Spinal cord (tissue), 10 donors: ENCODE results near the gene INPP4B. TPM values are rescaled to one million over a fixed set of nuclear protein-coding genes. Genes with fewer than 3 reads are reported as not detected.

Experiments
- DNase-seq, 6 donors: peaks; one replicate each; pipeline versions ENCODE4 v3.0.0 to v3.0.0-alpha.2; 2013 to 2015; ENCODE audit warnings: low spot score in 6 of 6, low read depth in 4 of 6
- H3K27ac ChIP-seq: one replicate; pipeline ENCODE4 v1.5.1; 2013; ENCODE audit warnings: low read depth, low read length, control low read depth
- H3K27me3 ChIP-seq: one replicate; pipeline ENCODE4 v1.6.1; 2013; ENCODE audit warnings: low read length; ENCODE audit not compliant: control insufficient read depth, insufficient read depth
- H3K36me3 ChIP-seq: one replicate; pipeline ENCODE4 v1.6.1; 2013; ENCODE audit warnings: low read length; ENCODE audit not compliant: control insufficient read depth, insufficient read depth
- H3K4me1 ChIP-seq: one replicate; pipeline ENCODE4 v1.6.1; 2013; ENCODE audit warnings: low read length; ENCODE audit not compliant: control insufficient read depth, insufficient read depth
- H3K4me3 ChIP-seq: one replicate; pipeline ENCODE4 v1.5.1; 2013; ENCODE audit warnings: low read depth, low read length, control low read depth
- H3K9me3 ChIP-seq: one replicate; pipeline ENCODE4 v1.6.1; 2013; ENCODE audit warnings: low read length; ENCODE audit not compliant: control insufficient read depth, insufficient read depth
- WGBS: methylation state at CpG from one replicate; pipeline ENCODE4 v1.1.5; 2013; ENCODE audit warnings: missing lambda C conversion rate; ENCODE audit not compliant: insufficient coverage; 5-methylcytosine and 5-hydroxymethylcytosine counted together
- polyA plus RNA-seq, 2 donors: library from polyadenylated mRNA; unstranded; fragments of 120-200 nt; gene quantifications; one replicate each; pipeline ENCODE4 v1.2.1, GENCODE V29; 2013; ENCODE audit not compliant: insufficient read length in 2 of 2
- total RNA-seq, 2 donors: library from RNA; depleted of rRNA in 1 of 2; stranded (reverse); fragments of 120-200 nt in 1 of 2; fragments of >200 nt in 1 of 2; gene quantifications; one replicate each; pipeline versions ENCODE4 v1.2.3 to v1.2.4, GENCODE V29; 2013 to 2014
- donor health status: healthy.

INPP4B gene
- total and polyA plus RNA-seq, 4 donors, result 5.7 to 29.4 (median 14.5) TPM

GRCh38 chr4:142164767-142165500 is 681.2 kb downstream of the INPP4B start:
- Histone ChIP-seq H3K27me3 (no peaks in the 10 kb centered on the region), H3K9me3 (no peaks in the 10 kb centered on the region), H3K36me3 (no peaks in the 10 kb centered on the region), H3K4me3 (no peak overlapping the region), H3K27ac (no peak overlapping the region), H3K4me1 (no peaks in the 10 kb centered on the region)
- no peak for DNase-seq
- 81% methylated on average over 3 of the region's 4 CpGs for WGBS

- Histone ChIP-seq H3K27ac (no peak overlapping the region), H3K27me3 (no peaks in the 10 kb centered on the region), H3K9me3 (no peaks in the 10 kb centered on the region), H3K4me3 (no peak overlapping the region), H3K36me3 (no peaks in the 10 kb centered on the region), H3K4me1 (no peaks in the 10 kb centered on the region)
- peak in 1 of 6 donors; percentile 26 for DNase-seq
- WGBS, result no CpG with 5 or more reads among the region's 3 CpGs
These were observed 685.0 kb downstream of the INPP4B start for GRCh38 chr4:142161086-142161485.

- DNase-seq, result peak in 1 of 6 donors; percentile 29
- Histone ChIP-seq H3K27me3 (no peaks in the 10 kb centered on the region), H3K27ac (no peak overlapping the region), H3K36me3 (no peaks in the 10 kb centered on the region), H3K4me3 (no peak overlapping the region), H3K9me3 (no peaks in the 10 kb centered on the region), H3K4me1 (no peaks in the 10 kb centered on the region)
- 83% methylated on average over 1 of the region's 2 CpGs for WGBS
These were observed 685.6 kb downstream of the INPP4B start for GRCh38 chr4:142160509-142160908.

GRCh38 chr4:142158980-142159379 is 687.1 kb downstream of the INPP4B start:
- Histone ChIP-seq H3K27me3 (no peaks in the 10 kb centered on the region), H3K36me3 (no peaks in the 10 kb centered on the region), H3K27ac (no peak overlapping the region), H3K4me3 (no peak overlapping the region), H3K4me1 (no peaks in the 10 kb centered on the region), H3K9me3 (no peaks in the 10 kb centered on the region)
- DNase-seq, result no peak
- no CpG with 5 or more reads among the region's 2 CpGs for WGBS

GRCh38 chr4:142156256-142156655 is 689.8 kb downstream of the INPP4B start:
- H3K4me1 ChIP-seq, result no peaks in the 10 kb centered on the region
- no peaks in the 10 kb centered on the region for H3K27me3 ChIP-seq
- no peak overlapping the region for H3K4me3 ChIP-seq
- H3K36me3 ChIP-seq, result no peaks in the 10 kb centered on the region
- H3K9me3 ChIP-seq, result no peaks in the 10 kb centered on the region
- peak in 1 of 6 donors; percentile 21 for DNase-seq
- H3K27ac ChIP-seq, result no peak overlapping the region

- WGBS, result no CpG with 5 or more reads among the region's 2 CpGs
- H3K4me3 ChIP-seq, result no peak overlapping the region
- no peaks in the 10 kb centered on the region for H3K36me3 ChIP-seq
- H3K9me3 ChIP-seq, result no peaks in the 10 kb centered on the region
- H3K27me3 ChIP-seq, result no peaks in the 10 kb centered on the region
- DNase-seq, result no peak
- H3K4me1 ChIP-seq, result no peaks in the 10 kb centered on the region
- H3K27ac ChIP-seq, result no peak overlapping the region
These were observed 690.8 kb downstream of the INPP4B start for GRCh38 chr4:142155347-142155746.

GRCh38 chr4:142150483-142150882 is 695.6 kb downstream of the INPP4B start:
- WGBS, result 95% methylated on average over 2 of the region's 3 CpGs
- Histone ChIP-seq H3K27ac (no peak overlapping the region), H3K36me3 (no peaks in the 10 kb centered on the region), H3K4me3 (no peak overlapping the region), H3K27me3 (no peaks in the 10 kb centered on the region), H3K4me1 (no peaks in the 10 kb centered on the region), H3K9me3 (no peaks in the 10 kb centered on the region)
- no peak for DNase-seq

GRCh38 chr4:142144813-142145212 is 701.3 kb downstream of the INPP4B start:
- H3K9me3 ChIP-seq, result no peaks in the 10 kb centered on the region
- WGBS, result no CpG with 5 or more reads among the region's 1 CpG
- no peak overlapping the region for H3K4me3 ChIP-seq
- H3K27ac ChIP-seq, result no peak overlapping the region
- no peak for DNase-seq
- no peaks in the 10 kb centered on the region for H3K36me3 ChIP-seq
- H3K27me3 ChIP-seq, result no peaks in the 10 kb centered on the region
- H3K4me1 ChIP-seq, result no peaks in the 10 kb centered on the region

- DNase-seq, result no peak
- H3K27ac ChIP-seq, result no peak overlapping the region
These were observed 703.6 kb downstream of the INPP4B start for GRCh38 chr4:142142366-142143054.

GRCh38 chr4:142141224-142141623 is 704.9 kb downstream of the INPP4B start:
- DNase-seq, result no peak
- no CpG with 5 or more reads among the region's 2 CpGs for WGBS
- H3K36me3 ChIP-seq, result no peaks in the 10 kb centered on the region
- no peak overlapping the region for H3K4me3 ChIP-seq
- H3K4me1 ChIP-seq, result no peaks in the 10 kb centered on the region
- H3K27ac ChIP-seq, result no peak overlapping the region
- H3K27me3 ChIP-seq, result no peaks in the 10 kb centered on the region
- H3K9me3 ChIP-seq, result no peaks in the 10 kb centered on the region

More at GRCh38 chr4:142142366-142143054, 703.6 kb downstream of the INPP4B start:
- Histone ChIP-seq H3K36me3 (no peaks in the 10 kb centered on the region), H3K27me3 (no peaks in the 10 kb centered on the region), H3K9me3 (no peaks in the 10 kb centered on the region), H3K4me1 (no peaks in the 10 kb centered on the region), H3K4me3 (no peak overlapping the region)
- 83% methylated on average over 1 of the region's 2 CpGs for WGBS
